Activated T-cell treated with anti-CD3 and anti-CD28 coated beads, Interleukin-2, amount 50 U/mL, for 1 hour (primary cell): ENCODE results near the gene KRTAP9-2.
"Not testable (repeated sequence)": the region's sequence is repeated elsewhere in the genome, so short reads cannot be mapped to it uniquely, and the experiment has no call there.

ENCODE experiments used
- DNase-seq: peaks from one replicate; pipeline ENCODE4 v3.0.0-alpha.2; 2020

Gene KRTAP9-2, protein sequence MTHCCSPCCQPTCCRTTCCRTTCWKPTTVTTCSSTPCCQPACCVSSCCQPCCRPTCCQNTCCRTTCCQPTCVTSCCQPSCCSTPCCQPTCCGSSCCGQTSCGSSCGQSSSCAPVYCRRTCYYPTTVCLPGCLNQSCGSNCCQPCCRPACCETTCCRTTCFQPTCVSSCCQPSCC

DNA sequence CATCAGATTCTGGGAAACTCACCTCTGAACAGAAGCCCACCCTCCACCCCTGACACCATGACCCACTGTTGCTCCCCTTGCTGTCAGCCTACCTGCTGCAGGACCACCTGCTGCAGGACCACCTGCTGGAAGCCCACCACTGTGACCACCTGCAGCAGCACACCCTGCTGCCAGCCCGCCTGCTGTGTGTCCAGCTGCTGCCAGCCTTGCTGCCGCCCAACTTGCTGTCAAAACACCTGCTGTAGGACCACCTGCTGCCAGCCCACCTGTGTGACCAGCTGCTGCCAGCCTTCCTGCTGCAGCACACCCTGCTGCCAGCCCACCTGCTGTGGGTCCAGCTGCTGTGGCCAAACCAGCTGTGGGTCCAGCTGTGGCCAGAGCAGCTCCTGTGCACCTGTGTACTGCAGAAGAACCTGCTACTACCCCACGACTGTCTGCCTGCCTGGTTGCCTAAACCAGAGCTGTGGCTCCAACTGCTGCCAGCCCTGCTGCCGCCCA lies at the start of gene KRTAP9-2:
KRTAP9-2 (plus strand) TSS at position 51 of the 498 bp plus-strand sequence; CDS start at position 58, 7 bp downstream.
- not testable (repeated sequence) for DNase-seq

DNA sequence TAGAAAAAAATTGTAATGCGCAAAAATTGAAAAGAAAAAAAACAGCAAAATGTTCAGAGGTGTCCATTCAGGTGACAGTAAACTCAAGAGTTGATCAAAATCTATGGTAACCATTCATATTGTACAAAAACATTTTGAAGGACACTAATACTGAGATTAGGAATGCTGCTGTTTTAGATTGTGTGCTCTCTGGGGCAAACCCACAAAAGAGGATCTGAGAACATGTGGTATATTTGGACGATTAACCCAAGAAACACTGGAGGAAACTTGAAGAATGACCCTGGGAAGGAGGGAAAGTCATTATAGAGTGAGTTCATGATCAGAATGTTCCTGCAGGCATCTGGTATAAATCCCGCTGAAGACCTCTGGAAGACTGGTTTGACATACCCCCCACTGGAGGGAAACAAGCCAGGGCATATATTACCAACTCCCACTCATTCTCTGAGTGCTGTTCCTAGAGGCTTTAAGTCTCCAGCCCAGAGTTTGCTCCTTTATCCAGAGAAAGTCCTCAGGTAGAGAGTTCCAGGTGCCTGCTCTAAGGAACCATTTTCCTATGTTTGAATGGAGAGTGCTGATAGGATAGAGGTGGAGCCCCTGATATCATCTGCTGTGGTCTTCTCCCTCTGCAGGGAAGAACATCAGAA lies 49.6 kb upstream of the KRTAP9-2 start:
- DNase-seq: no peak

DNA sequence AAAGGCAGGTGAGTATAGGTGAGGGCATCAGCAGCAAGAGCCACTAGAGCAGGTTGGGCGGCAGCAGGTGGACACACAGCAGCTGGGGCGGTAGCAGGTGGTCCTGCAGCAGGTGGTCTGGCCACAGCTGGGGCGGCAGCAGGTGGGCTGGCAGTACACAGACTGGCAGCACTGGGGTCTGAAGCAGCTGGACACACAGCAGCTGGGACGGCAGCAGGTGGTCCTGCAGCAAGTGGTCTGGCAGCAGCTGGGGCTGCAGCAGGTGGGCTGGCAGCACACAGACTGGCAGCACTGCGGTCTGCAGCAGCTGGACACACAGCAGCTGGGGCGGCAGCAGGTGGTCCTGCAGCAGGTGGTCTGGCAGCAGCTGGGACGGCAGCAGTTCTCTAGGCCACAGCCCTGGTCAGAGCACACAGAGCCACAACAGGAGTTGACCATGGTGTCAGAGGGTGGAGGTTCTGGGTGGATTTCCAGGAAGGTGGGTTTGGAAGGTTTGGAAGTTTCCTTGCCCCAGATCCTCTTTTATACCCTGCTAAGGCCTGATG lies 48.6 kb upstream of the KRTAP9-2 start, which contains the start of gene KRTAP4-2:
KRTAP4-2 (minus strand) TSS at position 495 of the 545 bp plus-strand sequence; CDS start at position 438, 57 bp downstream.
- DNase-seq: no peak

DNA sequence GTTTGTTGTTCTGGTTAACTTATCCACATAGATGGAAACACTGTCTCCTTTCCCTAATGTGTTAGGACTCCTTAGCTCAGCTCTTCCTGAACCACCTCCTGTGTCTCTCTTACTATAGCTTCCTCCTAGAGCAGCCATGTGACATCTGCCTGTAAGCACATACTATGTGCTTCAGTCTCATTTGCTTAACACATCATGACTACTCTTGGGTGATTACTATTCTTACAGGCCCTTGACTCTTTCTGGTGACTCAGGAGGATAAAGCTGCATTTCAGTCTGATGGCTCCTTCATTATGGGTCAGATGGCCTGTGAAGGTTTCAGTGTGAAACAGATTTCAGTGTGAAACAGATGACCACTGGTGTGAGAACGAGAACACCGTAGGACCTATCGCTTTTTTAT lies 48.1 kb upstream of the KRTAP9-2 start:
- DNase-seq: no peak

DNA sequence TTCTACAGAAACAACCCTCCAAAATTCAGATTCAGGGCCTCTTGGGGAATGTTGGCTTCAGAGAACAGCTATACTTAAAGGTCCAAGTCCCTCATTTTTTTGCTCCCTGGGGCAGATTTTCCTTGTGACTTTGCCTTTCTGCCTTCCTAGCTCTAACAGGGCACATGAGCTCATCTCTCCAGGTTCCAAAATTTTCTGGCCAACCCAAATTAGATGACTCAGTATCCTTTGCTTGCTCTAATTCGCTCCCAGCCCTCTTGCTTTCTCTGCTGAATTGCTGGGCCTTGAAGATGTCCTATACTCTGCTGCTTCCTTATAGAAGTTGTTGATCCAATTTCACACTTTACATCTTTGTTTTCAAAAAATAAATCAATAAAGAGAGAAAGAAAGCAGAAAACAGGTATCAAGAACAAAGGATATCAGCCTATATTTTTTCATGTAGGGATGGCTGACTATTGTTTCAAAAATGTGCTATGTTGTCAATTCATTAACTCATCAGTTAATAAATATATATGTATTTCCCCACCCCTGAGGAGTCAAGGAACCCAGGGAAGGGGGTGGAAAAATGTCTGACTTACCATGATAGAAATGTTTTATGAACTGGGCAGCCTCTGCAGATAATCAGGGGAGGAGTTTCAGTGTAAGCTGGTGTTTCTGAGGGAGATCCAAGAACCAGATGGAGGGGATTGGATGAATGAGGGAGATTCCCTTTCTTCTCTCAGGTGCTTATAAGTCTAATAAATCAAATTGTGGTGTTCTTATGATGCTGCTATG lies 47.4 kb upstream of the KRTAP9-2 start:
- DNase-seq: no peak

DNA sequence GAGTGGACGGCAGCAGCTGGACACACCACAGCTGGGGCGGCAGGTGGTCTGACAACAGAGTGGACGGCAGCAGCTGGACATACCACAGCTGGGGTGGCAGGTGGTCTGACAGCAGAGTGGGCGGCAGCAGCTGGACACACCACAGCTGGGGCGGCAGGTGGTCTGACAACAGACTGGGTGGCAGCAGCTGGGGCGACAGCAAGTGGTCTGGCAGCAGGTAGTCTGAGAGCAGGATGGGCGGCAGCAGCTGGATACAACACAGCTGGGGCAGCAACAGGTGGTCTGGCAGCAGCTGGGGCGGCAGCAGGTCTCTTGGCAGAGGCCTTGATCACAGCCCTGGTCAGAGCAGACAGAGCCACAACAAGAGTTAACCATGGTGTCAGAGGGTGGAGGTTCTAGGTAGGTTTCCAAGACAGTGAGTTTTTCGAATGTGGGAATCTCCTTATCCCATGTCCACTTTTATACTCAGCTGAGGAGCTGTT lies 41.9 kb upstream of the KRTAP9-2 start, which contains the start of gene KRTAP4-1:
KRTAP4-1 (minus strand) TSS at position 432 of the 482 bp plus-strand sequence; CDS start at position 375, 57 bp downstream.
- no peak for DNase-seq

DNA sequence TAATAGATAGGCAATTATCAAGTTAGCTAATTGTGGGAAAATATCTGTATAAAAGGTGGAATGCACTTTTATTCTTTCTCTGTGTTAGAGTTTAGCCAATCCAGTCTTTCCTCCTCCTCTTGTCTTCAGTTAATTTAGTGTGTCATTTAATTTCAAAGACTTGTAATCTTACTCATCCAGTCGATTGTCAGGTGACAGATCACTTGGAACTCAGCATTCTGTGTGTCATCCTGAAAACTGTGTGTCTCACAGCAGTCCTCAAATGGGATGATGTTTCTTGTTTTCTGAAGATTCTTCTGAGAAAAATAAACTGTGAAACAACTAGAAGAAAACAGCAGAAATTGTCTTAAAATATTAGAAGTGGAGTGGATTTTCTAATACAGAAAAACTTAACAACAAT lies 41.4 kb upstream of the KRTAP9-2 start:
- no peak for DNase-seq

DNA sequence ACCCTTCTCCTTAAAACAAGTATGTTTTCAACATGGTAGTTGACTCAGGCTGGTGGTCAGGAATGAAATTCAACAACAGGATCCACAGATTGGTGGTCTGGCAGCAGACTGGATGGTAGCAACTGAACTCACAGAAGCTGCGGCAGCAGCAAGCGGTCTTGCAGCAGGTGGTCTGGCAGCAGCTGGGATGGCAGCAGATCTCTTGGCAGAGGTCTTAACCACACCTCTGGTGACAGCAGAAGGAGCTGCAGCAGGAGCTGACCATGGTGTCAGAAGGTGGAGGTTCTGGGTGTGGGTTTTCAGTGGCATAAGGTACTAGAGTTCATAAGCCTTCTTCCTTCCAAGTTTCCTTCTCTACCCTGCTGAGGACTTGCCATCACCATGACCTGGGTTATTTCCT lies 39.6 kb upstream of the KRTAP9-2 start:
- DNase-seq: no peak

DNA sequence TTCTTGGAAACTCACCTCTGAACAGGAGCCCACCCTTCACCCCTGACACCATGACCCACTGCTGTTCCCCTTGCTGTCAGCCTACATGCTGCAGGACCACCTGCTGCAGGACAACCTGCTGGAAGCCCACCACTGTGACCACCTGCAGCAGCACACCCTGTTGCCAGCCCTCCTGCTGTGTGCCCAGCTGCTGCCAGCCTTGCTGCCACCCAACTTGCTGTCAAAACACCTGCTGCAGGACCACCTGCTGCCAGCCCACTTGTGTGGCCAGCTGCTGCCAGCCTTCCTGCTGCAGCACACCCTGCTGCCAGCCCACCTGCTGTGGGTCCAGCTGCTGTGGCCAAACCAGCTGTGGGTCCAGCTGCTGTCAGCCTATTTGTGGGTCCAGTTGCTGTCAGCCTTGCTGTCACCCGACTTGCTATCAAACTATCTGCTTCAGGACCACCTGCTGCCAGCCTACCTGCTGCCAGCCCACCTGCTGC lies 36.6 kb upstream of the KRTAP9-2 start, which contains the start of gene KRTAP9-1:
KRTAP9-1 (plus strand) TSS at position 51 of the 482 bp plus-strand sequence; CDS start at position 51, 0 bp downstream.
- DNase-seq: not testable (repeated sequence)

DNA sequence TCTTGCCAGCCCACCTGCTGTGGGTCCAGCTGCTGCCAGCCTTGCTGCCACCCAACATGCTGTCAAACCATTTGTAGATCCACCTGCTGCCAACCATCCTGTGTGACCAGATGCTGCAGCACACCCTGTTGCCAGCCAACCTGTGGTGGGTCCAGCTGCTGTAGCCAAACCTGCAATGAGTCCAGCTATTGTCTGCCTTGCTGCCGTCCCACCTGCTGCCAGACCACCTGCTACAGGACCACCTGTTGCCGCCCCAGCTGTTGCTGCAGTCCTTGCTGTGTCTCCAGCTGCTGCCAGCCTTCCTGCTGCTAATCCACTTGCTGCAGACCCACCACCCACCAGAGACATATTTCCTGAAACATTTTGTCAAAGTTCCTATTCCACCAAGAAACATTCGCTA lies 36.1 kb upstream of the KRTAP9-2 start:
- DNase-seq: no peak

DNA sequence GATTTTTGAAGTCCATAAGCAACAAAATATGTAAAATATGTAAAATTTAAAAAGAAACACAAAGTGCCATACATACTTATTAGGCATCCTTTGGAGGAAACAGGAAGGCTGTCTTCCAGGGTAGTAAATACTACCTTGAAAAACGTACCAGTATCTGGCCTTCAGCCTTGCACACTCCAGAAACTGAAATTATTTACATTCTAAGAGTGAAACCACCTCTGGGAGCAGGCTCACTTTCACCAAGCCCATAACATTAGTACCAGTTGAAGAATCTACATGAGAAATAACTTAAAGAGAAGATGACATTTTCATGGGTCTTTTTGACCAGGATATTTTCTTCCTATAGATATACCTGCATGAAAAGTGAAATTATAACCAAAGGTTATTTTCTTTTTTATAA lies 30.4 kb upstream of the KRTAP9-2 start:
- no peak for DNase-seq

DNA sequence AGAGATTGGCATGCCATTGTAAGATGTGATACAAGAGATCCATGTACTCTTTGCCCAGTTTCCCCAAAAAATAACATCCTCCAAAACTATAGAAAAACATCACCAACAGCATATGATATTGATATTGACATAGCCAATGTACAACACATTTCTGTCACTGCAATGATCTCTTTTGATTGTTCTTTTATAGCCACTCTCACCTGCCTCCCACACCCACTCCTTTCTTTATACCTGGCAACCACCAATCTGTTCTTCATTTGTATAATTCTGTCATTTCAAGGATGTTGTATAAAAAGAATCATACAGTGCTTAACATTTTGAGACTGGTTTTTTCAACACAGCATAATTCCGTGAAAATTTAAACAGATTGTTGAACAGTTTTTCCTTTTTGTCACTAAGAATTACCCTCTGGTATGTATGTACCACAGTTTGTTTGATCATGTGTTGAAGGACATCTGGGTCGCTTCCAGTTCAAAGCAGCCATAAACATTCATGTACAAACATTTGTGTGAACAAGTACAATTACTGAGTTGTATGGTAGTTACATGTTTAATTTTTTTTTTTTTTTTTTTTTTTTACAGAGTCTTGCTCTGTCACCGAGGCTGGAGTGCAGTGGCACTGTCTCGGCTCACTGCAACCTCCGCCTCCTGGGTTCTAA lies 26.9 kb upstream of the KRTAP9-2 start:
- no peak for DNase-seq

DNA sequence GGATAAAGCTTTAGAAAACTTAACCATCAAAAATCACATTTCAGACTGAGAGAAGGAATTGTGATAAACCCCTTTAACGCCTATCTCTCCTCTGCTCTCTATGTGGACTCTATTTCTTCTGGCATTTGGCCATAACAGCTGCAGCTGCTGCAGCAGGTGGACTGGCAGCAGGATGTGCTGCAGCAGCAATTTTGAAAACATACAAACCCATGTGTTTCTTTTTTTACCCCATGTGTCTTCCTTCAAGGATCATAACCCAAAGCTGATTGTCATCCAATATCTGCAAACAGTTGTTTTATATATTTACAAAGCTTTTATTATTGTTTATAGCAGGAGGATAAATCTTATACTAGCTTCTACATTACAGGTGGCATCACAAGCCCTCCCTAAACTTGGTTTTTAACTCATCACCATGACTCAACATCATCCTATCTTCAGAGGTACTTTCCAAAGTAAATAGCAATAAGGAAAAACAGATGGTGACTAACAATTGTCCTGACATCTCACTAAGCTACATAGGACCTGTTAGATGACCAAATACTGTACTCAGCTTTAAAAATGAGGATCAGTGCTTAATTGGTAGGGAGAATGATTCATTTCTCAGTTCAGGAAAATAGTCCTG lies 14.5 kb upstream of the KRTAP9-2 start:
- DNase-seq: no peak

DNA sequence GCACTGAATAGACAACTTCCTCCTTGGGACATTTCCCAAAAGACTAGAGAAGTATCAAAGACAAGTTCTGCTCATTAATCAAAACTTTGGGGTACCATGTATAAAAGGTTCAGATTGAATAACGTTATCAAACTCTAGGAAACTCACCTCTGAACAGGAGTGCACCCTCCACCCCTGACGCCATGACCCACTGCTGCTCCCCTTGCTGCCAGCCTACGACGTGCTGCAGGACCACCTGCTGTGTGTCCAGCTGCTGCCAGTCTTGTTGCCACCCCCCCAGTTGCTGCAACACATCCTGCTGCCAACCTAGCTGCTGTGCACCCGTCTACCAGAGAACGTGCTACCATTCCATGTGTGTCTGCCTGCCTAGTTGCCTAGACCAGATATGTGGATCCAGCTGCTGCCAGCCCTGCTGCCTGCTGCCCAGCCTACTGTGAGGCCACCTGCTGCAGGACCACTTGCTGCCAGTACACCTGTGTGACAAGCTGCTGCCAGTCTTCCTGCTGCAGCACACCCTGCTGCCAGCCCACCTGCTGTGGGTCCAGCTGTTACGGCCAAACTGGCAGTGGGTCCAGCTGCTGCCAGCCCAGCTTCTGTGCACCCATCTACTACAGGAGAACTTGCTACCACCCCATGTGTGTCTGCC lies 13.8 kb upstream of the KRTAP9-2 start:
- no peak for DNase-seq

DNA sequence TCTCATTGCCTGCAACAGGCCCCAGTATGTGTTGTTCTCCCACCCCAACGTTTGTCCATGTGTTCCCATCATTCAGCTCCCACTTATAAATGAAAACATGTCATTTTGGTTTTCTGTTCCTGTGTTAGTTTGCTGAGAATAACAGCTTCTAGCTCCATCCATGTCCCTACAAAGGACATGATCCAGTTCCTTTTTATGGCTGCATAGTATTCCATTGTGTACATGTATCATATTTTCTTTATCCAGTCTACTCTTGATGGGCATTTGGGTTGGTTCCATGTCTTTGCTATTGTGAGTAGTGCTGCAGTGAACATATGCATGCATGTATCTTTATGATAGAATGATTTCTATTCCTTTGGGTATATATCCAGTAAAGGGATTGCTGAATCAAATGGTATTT lies 10.8 kb upstream of the KRTAP9-2 start:
- no peak for DNase-seq

DNA sequence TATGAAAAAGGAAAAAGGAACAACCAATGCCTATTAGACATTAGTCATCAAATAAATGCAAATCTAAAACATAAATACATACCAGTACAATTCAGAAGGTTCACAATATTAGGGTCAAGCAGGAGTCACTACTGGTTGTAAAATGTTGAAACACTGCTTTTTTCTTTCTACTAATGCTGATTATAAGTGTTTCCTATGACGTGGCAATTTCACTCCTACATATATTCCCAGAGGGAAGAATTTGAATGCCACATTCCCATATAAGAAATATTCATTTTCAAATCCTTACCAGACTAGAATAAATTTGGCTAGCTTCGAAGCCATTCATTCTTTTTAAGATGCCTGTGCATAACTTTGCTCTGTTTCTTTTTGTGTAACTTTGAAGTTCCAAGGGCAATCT lies 2.6 kb upstream of the KRTAP9-2 start:
- DNase-seq: no peak

DNA sequence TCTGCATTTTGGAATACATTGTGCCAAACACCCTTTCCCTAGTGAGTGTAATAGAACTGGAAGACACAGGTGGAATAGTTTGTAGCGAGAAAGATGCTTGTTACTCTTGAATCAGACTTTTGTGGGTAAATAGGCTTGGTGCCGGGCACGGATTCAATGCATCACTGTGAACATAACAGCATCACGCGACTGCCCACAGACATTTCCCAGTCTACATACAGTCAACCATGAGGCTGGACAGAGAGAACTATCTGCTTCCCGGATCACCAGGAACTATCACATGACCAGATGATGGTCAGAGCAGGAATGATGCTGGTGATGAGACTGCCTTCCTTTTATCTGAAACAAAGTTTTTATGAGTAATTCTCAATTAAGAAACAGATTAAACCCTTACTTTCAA lies 397 bp upstream of the KRTAP9-2 start:
- DNase-seq: no peak

DNA sequence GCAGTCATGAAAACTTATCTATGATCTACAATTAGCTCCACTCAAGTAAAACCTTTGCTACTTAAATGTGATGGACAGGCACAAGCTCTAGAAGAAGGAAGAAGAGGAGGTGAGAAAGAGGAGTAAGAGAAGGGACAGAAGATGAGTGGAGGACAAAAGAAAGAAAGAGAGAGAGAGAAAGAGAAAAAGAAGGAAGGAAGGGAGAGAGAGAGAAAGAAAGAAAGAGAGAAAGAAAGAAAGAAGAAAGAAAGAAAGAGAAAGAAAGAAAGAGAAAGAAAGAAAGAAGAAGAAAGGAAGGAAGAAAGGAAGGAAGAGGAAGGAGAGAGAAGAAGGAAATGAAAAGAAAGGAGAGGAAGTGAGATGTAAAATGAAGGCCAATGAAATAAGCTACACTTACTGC lies 3.6 kb downstream of the KRTAP9-2 start:
- no peak for DNase-seq

DNA sequence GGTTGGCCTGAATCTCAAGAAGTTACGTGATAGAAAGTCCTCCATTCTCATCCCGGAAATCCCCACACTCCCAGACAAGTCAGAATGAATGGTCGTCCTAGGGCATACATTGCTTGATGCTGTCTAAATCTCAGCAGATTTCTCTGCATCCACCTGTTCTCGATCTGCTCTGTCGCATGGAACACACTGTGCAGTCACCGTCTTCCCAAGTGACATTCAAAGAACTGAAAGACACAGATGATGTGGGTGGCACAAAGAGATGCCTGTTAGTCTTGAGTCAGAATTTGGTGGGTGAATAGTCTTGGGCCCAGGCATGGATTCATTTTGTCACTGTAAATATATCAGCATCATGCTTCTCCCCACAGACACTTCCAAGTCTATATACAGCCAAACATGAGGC lies 5.3 kb downstream of the KRTAP9-2 start:
- DNase-seq: no peak

DNA sequence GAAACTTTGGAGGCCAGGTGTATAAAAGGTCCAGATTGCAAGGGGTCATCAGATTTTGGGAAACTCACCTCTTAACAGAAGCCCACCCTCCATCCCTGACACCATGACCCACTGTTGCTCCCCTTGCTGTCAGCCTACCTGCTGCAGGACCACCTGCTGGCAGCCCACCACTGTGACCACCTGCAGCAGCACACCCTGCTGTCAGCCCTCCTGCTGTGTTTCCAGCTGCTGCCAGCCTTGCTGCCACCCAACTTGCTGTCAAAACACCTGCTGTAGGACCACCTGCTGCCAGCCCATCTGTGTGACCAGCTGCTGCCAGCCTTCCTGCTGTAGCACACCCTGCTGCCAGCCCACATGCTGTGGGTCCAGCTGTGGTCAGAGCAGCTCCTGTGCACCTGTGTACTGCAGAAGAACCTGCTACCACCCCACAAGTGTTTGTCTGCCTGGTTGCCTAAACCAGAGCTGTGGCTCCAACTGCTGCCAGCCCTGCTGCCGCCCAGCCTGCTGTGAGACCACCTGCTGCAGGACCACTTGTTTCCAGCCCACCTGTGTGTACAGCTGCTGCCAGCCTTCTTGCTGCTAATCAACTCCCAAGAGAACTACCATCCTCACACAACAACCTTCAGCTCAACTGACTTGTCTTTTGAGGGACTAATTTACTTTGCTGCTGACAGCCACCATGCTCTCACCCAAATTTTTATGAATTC lies 6.1 kb downstream of the KRTAP9-2 start, which contains the start of gene KRTAP9-3:
KRTAP9-3 (plus strand) TSS at position 51 of the 707 bp plus-strand sequence; CDS start at position 104, 53 bp downstream.
- not testable (repeated sequence) for DNase-seq
